Activated CD4-positive, alpha-beta T cell treated with anti-CD3 and anti-CD28 coated beads for 36 hours (primary cell): Measurements from ENCODE around the gene PIP4K2C. TPM values are rescaled to one million over a fixed set of nuclear protein-coding genes. Genes with fewer than 3 reads are reported as not detected.

Source experiments
- ATAC-seq: fragments of 200-7000 bp; cut with Tn5 transposase; one replicate; pipeline ENCODE4 v1.10.0; 2021; ENCODE audit warnings: mild to moderate bottlenecking, moderate library complexity
- CTCF ChIA-PET: fragments of 350-600 bp; sonication (Branson Sonifier 250); formaldehyde crosslinking; loops from one replicate; lab custom pipeline; 2021; ENCODE audit warnings: antibody characterized with exemption; lab: Charles Lee
- POLR2A ChIA-PET: fragments of 350-600 bp; sonication (Branson Sonifier 250); formaldehyde crosslinking; loops from one replicate; lab custom pipeline; 2021; ENCODE audit warnings: antibody characterized with exemption, inconsistent platforms; lab: Charles Lee
- DNase-seq: peaks from one replicate; pipeline ENCODE4 v3.0.0-alpha.2; 2020
- H3K27ac Mint-ChIP-seq: one replicate; pipeline ENCODE4 v1.8.0; 2021; ENCODE audit warnings: mixed read lengths
- H3K27me3 Mint-ChIP-seq: one replicate; pipeline ENCODE4 v1.8.0; 2021; ENCODE audit warnings: mixed read lengths
- H3K36me3 Mint-ChIP-seq: one replicate; pipeline ENCODE4 v1.8.0; 2021; ENCODE audit warnings: low read depth, mixed read lengths
- H3K4me1 Mint-ChIP-seq: one replicate; pipeline ENCODE4 v1.8.0; 2021; ENCODE audit warnings: mixed read lengths
- H3K4me3 Mint-ChIP-seq: one replicate; pipeline ENCODE4 v1.8.0; 2021; ENCODE audit warnings: mild to moderate bottlenecking, moderate library complexity, mixed read lengths
- H3K9me3 Mint-ChIP-seq: one replicate; pipeline ENCODE4 v1.8.0; 2021; ENCODE audit warnings: low read depth, mixed read lengths
- intact Hi-C, 2 experiments: fragments of 100-400 bp; cut with DNase I in 1 of 2; cut with micrococcal nuclease in 1 of 2; formaldehyde crosslinking; loops; one replicate each; pipeline versions ENCODE4 v1.14.2 to v1.15.1; 2022 to 2024; cut with DNase I, micrococcal nuclease
- total RNA-seq, 2 experiments: library from RNA; stranded (reverse); gene quantifications; one replicate each; pipeline ENCODE4 v1.2.3, GENCODE V29; 2021

The PIP4K2C gene
- 10 to 100 TPM; 12.1 to 14.9 TPM for total RNA-seq

DNA sequence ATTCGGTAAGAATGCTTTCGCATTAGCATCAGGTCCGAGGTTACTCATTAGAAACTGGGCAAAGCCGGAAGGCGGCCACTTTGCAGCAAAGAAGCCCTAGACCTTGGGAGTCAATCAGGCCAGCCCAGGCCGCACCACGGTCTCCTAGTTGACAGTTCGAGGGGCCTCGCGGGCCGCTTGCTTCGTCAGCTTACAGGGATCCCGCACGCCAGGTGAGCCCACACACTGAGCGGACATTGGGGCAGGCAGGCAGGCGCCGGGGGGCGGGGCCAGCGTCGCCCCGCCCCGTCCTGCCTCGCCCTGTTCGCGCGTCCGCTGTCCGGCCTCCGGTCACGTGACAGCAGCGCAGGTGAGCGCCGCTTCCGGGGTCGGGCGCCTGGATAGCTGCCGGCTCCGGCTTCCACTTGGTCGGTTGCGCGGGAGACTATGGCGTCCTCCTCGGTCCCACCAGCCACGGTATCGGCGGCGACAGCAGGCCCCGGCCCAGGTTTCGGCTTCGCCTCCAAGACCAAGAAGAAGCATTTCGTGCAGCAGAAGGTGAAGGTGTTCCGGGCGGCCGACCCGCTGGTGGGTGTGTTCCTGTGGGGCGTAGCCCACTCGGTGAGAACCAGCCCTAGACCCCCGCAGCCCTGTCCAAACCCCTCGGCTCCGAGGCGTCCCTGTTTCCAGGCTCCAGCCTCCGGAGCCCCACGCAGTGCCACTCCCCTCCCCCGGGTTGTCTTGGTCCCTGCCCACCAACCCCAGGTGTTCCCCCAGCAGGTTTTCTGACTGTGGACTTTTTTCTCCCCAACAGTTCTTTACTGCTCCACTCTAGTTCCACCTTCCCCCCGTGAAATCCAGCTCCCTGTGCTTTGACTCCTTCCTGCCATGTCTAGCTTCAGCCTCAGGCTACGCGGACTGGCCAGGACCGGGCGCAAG, at the start of gene PIP4K2C:
TSS of gene PIP4K2C (plus strand) at position 329 of the 918 bp plus-strand sequence. CDS start at position 427, 98 bp downstream.
- Mint-ChIP-seq H3K4me3 (peak within 1 kb of the TSS; percentile 82), H3K27me3 (no peaks in the 10 kb centered on the region), H3K36me3 (no peaks in the 10 kb centered on the region), H3K4me1 (peaks cover 21% of the 10 kb centered on the region), H3K9me3 (no peaks in the 10 kb centered on the region), H3K27ac (peak within 1 kb of the TSS; percentile 70)
- DNase-seq (peak; percentile 87), ATAC-seq (peak; percentile 98)
- ChIA-PET POLR2A (interaction anchor here (0.5 to 0.9 kb wide), 3 partner anchors 9 to 154 kb away, joined by 3 to 4 read pairs (median 3); partner anchors contain the start of gene TSPAN31), CTCF (interaction anchor here (0.5 to 3.7 kb wide), 10 partner anchors 8 to 542 kb away, joined by 3 to 28 read pairs (median 3); partner anchors contain the start of genes B4GALNT1 and SHMT2)
- intact Hi-C loops = loop anchor here in 1 of 2 experiments (1.0 kb wide), 5 partner anchors 13 to 102 kb away; partner anchors contain the start of genes ARHGEF25, DCTN2, DTX3 and MBD6

DNA sequence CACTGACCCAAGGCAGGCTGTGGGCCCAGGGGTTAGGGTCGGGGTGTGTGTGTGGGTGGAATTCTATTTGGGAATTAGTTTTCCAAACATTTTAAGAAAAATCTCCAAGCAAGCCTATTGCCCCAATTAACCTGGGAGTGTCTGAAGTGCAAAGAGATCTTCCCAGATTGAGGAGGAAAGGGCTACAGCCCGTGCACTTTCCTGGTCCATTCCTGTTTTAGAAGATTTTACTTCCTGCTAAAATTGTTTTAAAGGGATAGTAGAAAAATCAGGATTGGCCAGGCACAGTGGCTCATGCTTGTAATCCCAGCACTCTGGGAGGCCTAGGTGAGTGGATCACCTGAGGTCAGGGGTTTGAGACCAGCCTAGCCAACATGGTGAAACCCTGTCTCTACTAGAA, 49.3 kb upstream of the PIP4K2C start:
- Mint-ChIP-seq H3K36me3 (peaks cover 23% of the 10 kb centered on the region), H3K9me3 (no peaks in the 10 kb centered on the region), H3K27me3 (no peaks in the 10 kb centered on the region), H3K4me3 (no peak overlapping the region), H3K4me1 (peaks cover 28% of the 10 kb centered on the region), H3K27ac (no peak overlapping the region)
- DNase-seq = no peak
- ATAC-seq = no peak
- intact Hi-C loops = no loop called here
- ChIA-PET POLR2A (no interaction called here), CTCF (interaction anchor here (0.5 kb wide), 1 partner anchor 191 kb away, joined by 3 read pairs; no protein-coding TSS in a partner anchor)

DNA sequence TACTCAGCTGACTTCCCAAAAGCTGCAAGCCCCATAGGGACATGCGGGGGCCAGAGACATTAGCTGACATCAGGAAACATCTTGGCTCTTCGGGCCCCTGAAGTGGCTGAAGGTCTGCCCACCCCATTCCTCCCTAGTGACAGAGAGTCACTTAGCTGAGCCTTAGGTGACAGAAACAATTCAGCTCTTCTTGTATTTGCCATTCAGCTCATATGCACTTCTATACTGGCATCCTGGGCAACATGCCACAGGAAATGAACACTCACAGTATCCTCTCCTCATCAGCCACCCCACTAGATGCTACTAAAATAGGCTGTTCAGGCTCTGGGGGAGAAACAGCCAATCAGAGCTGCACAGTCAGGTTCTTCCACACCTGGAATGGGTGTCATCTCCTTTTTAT, 47.4 kb upstream of the PIP4K2C start:
- no peaks in the 10 kb centered on the region for H3K9me3 Mint-ChIP-seq
- DNase-seq = no peak
- no peak overlapping the region for H3K4me3 Mint-ChIP-seq
- peaks cover 34% of the 10 kb centered on the region for H3K4me1 Mint-ChIP-seq
- peaks cover 16% of the 10 kb centered on the region for H3K36me3 Mint-ChIP-seq
- intact Hi-C loops = no loop called here
- ATAC-seq = no peak
- POLR2A ChIA-PET = no interaction called here
- CTCF ChIA-PET = interaction anchor here (1.7 kb wide), 1 partner anchor 39 kb away, joined by 3 read pairs; no protein-coding TSS in a partner anchor
- no peak overlapping the region for H3K27ac Mint-ChIP-seq
- peaks cover 1% of the 10 kb centered on the region for H3K27me3 Mint-ChIP-seq

DNA sequence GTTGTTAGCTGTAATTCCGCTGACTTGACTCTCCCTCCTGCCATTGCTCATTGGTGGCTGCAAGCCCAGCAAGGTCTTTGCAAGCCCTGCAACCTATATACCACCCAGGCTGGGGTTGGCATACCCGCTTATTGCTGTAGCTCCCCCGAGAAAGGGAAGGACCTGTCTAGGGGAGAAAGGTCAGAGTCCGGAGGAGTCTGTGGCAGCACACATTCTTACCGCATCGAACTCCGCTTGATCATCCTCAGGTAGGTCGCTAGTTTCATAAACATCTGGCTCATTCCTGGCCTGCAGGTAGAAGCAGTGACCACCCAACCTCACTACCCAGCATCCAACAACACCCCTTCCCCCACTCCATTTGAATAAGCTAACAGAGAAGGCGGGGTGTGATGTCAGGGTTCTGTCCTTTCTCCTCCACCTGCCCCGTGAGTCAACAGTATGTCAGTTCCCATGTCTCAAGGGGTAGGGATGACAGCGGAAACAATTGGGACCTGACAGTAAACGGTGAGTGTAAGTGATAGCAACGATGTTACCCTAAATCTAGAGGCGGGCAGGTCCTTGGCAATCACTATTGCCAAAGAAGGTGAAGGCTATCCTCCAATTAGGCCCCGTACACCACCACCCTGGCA, 45.1 kb upstream of the PIP4K2C start:
- POLR2A ChIA-PET = interaction anchor here (0.5 to 1.8 kb wide), 3 partner anchors 20 to 144 kb away, joined by 4 to 8 read pairs (median 5); partner anchors contain the start of gene DDIT3
- ATAC-seq (no peak), DNase-seq (peak; percentile 44)
- Mint-ChIP-seq H3K4me3 (peak overlapping the region; percentile 99), H3K27me3 (peaks cover 13% of the 10 kb centered on the region), H3K4me1 (peaks cover 45% of the 10 kb centered on the region), H3K36me3 (peaks cover 16% of the 10 kb centered on the region), H3K9me3 (no peaks in the 10 kb centered on the region), H3K27ac (peak overlapping the region; percentile 99)
- CTCF ChIA-PET = interaction anchor here (0.6 to 1.8 kb wide), 9 partner anchors 37 to 306 kb away, joined by 3 to 11 read pairs (median 3); partner anchors contain the start of gene PIP4K2C
- intact Hi-C loops = loop anchor here in 1 of 2 experiments (2.0 kb wide), 1 partner anchor 59 kb away; no protein-coding TSS in a partner anchor

DNA sequence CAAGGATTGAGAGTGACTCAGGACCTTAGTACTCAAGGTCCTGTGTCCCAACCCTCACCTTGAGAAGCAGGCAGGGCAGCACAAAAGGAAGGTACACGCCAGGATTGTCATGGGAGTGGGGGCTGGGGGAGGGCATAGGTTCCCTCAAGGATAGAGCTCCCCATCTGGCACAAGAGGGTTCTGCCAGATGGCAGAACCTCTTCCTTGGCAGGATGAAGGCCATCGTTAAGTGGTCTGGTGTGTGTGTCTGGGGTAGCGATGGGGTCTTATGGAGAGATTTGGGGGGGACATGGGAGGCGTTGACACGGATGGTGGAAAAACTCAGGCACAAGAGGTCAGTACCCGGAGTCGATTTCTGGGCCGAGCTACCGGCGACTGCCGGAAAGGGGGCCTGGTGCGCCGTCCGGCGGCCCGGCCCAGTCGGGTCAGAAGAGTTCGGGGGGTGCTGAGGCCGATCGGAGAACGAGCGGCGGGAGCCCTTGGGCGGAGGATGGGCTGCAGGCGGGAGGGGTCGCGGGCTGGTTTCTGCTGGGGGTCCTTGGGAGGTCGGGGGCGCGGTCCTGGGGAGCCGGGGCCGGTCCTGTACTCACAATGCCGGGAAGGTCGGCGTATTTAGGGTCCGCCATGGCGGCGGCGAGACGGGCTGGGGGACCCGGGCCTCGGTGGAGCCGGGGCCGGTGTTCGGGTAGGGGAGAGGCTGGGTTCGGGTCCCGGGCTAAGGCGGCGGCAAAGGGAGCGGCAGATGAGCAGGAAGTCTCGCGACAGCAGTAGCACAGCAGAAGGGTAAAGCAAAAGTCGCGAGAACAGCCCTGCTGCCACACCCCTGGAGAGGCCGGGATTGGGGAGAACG, 44.3 kb upstream of the PIP4K2C start, which contains the start of gene DCTN2:
TSS of gene DCTN2 (minus strand) at position 755 of the 850 bp plus-strand sequence. CDS start at position 626, 129 bp downstream.
- CTCF ChIA-PET = interaction anchor here (0.6 to 1.8 kb wide), 12 partner anchors 8 to 306 kb away, joined by 3 to 11 read pairs (median 4); partner anchors contain the start of genes B4GALNT1 and PIP4K2C
- Mint-ChIP-seq H3K36me3 (peaks cover 14% of the 10 kb centered on the region), H3K27ac (peak within 1 kb of the TSS; percentile 99), H3K9me3 (no peaks in the 10 kb centered on the region), H3K4me3 (peak within 1 kb of the TSS; percentile 99), H3K4me1 (peaks cover 45% of the 10 kb centered on the region), H3K27me3 (peaks cover 13% of the 10 kb centered on the region)
- ATAC-seq = peak; percentile 98
- POLR2A ChIA-PET = interaction anchor here (0.5 to 1.8 kb wide), 7 partner anchors 16 to 160 kb away, joined by 3 to 8 read pairs (median 4); partner anchors contain the start of gene DDIT3
- intact Hi-C loops = loop anchor here (1.0 to 2.0 kb wide), 10 partner anchors 24 to 266 kb away; partner anchors contain the start of genes DDIT3 (in 1 of the 2), MARS1 (in 1 of the 2), MBD6 (in 1 of the 2) and OS9 (in 1 of the 2)
- peak; percentile 97 for DNase-seq

DNA sequence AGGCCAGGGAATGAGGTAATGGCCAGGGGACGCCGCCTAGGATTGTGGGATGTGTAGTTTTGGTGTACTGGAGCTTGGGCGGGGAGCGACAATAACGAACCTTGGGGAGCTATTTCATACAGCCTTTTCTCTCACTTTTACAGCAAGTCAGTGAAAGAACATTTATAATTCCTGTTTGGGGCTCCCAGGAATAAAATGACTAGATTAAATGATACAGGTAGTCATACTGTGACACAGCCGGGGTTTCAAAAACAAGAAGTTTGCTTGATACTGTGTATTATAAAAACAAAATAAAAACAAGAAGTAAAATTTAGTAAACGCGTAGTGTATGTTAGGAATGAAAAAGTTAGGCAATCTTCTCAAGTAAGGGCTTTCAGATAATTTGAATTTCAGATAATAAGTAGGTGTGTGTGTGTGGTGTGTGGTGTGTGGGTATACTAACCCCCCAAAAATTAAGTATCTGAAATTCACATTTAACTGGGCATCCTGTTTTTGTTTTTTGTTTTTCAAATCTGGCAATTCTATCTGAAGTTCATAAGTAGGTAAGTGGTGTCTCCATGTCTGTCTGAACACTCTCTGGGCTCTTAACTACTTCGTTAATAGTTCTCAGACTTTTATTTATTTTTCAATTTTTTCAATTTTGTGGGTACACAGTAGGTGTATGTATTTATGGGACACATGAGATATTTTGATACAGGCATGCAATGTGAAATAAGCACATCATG, 43.5 kb upstream of the PIP4K2C start:
- Mint-ChIP-seq H3K4me3 (peak overlapping the region; percentile 99), H3K4me1 (peaks cover 45% of the 10 kb centered on the region), H3K27me3 (peaks cover 13% of the 10 kb centered on the region), H3K27ac (peak overlapping the region; percentile 99), H3K36me3 (peaks cover 14% of the 10 kb centered on the region), H3K9me3 (no peaks in the 10 kb centered on the region)
- DNase-seq = no peak
- POLR2A ChIA-PET = interaction anchor here (0.5 to 1.8 kb wide), 6 partner anchors 17 to 160 kb away, joined by 3 to 8 read pairs (median 3); partner anchors contain the start of gene DDIT3
- intact Hi-C loops = loop anchor here (1.0 to 2.0 kb wide), 10 partner anchors 25 to 267 kb away; partner anchors contain the start of genes DDIT3 (in 1 of the 2), MARS1 (in 1 of the 2), MBD6 (in 1 of the 2) and OS9 (in 1 of the 2)
- CTCF ChIA-PET = interaction anchor here (0.7 to 1.8 kb wide), 9 partner anchors 9 to 305 kb away, joined by 3 to 11 read pairs (median 3); partner anchors contain the start of gene B4GALNT1
- ATAC-seq = no peak

DNA sequence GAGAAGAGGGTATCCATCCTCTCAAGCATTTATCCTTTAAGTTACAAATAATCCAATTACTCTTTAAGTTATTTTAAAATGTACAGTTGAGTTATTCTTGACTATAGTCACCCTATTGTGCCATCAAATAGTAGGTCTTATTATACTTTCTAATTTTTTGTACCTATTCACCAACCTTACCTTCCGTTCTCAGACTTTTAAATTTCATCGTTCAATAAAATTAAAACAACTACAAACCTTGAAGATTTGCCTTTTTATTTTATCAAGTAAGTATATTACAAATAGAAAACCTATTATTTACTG, 43.0 kb upstream of the PIP4K2C start:
- ATAC-seq (no peak), DNase-seq (no peak)
- CTCF ChIA-PET = no interaction called here
- peaks cover 13% of the 10 kb centered on the region for H3K27me3 Mint-ChIP-seq
- H3K9me3 Mint-ChIP-seq = no peaks in the 10 kb centered on the region
- H3K4me1 Mint-ChIP-seq = peaks cover 45% of the 10 kb centered on the region
- intact Hi-C loops = no loop called here
- peaks cover 11% of the 10 kb centered on the region for H3K36me3 Mint-ChIP-seq
- no peak overlapping the region for H3K4me3 Mint-ChIP-seq
- no peak overlapping the region for H3K27ac Mint-ChIP-seq
- POLR2A ChIA-PET = no interaction called here

DNA sequence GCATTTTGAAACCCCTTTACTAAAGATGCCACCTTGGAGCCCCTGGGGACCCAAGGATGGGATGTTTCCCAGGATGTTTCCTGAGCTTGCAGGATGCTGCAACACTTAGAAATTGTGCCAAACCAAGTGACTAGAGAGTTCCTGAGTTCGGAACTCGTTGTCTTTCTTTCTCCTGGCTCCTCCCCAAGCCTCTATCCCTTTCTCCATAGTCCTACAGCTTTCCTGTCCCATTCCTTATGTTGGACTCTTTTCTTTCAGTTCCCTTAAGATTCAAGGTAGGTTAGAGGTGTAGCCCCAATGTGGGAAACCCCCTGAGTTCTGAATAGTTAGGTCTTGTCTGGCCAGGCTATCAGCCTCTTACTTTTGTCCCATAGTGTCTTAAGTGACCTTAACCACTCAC, 42.5 kb upstream of the PIP4K2C start:
- ChIA-PET CTCF (no interaction called here), POLR2A (no interaction called here)
- ATAC-seq = no peak
- Mint-ChIP-seq H3K36me3 (peaks cover 11% of the 10 kb centered on the region), H3K9me3 (no peaks in the 10 kb centered on the region), H3K4me1 (peaks cover 42% of the 10 kb centered on the region), H3K27ac (no peak overlapping the region), H3K27me3 (peaks cover 13% of the 10 kb centered on the region), H3K4me3 (no peak overlapping the region)
- DNase-seq = no peak
- intact Hi-C loops = no loop called here

DNA sequence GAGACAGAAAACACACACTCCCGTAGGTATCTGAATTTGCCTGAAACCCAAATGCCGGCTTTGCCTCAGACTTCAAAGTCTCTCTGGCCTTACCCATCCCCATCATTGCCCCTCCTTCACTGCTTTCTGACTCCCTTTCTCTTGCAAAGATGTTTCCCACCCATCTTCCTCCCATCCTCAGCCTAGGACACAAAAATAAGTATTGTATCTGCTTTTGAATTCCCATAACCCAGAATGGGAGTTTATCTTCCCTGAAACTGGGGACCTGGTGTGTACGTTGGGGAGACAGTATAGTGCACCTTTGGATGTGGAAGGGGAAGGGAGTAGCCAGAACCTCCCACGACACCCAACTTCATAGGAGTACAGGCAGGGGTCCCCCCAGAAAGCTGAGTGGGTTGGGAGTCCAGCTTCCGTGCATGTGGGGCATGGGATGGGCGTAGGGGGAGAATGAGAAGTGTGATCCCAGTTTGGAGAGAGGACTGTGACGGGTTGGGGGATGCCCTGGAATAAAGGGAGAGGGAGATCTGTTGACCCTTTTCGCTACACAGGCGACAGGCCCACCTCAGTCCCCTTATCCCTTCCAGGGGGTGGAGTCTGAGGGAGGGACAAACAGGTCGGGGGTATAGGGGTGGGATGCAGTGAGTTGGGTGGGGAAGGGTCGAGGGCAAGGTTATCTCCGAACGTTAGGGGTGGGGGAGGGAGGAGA, 41.6 kb upstream of the PIP4K2C start:
- H3K4me3 Mint-ChIP-seq = peak overlapping the region; percentile 71
- intact Hi-C loops = no loop called here
- peak overlapping the region; percentile 30 for H3K27ac Mint-ChIP-seq
- ATAC-seq = no peak
- H3K27me3 Mint-ChIP-seq = peaks cover 15% of the 10 kb centered on the region
- H3K9me3 Mint-ChIP-seq = no peaks in the 10 kb centered on the region
- H3K4me1 Mint-ChIP-seq = peaks cover 36% of the 10 kb centered on the region
- ChIA-PET CTCF (no interaction called here), POLR2A (no interaction called here)
- peaks cover 11% of the 10 kb centered on the region for H3K36me3 Mint-ChIP-seq
- no peak for DNase-seq
